Panc1 (cell line): ENCODE data around the gene GPS1. TPM values are rescaled to one million over a fixed set of nuclear protein-coding genes. Genes with fewer than 3 reads are reported as not detected.

Experiments used
- ATAC-seq: fragments of 200-7000 bp; cut with Tn5 transposase; 2 replicates; pipeline ENCODE4 v1.9.1; 2020; ENCODE audit warnings: mild to moderate bottlenecking, moderate library complexity
- BruUV-seq: library from RNA; stranded (reverse); fragments of 400-500 nt; replicated peaks from 2 replicates; lab custom pipeline; 2021; lab: Mats Ljungman, UMichigan
- CTCF ChIA-PET: fragments of 300-600 bp; sonication (Branson Sonifier 250); formaldehyde crosslinking; loops from one replicate; lab custom pipeline; 2022; ENCODE audit warnings: antibody characterized with exemption; lab: Charles Lee
- POLR2A ChIA-PET: fragments of 300-600 bp; sonication (Branson Sonifier 250); formaldehyde crosslinking; loops from one replicate; lab custom pipeline; 2022; ENCODE audit warnings: antibody characterized with exemption; lab: Charles Lee
- DNase-seq: peaks from one replicate; pipeline ENCODE4 v3.0.0-alpha.2; 2010; ENCODE audit warnings: low read depth, low spot score
- H3K27ac ChIP-seq: 2 replicates; pipeline ENCODE4 v1.5.1; 2011; ENCODE audit warnings: mild to moderate bottlenecking, low read length, inconsistent platforms
- H3K27me3 ChIP-seq: fragments of 200-500 bp; sonication (Bioruptor generic); 2 replicates; pipeline ENCODE4 v1.6.0; 2014; ENCODE audit warnings: low read length, inconsistent platforms; ENCODE audit not compliant: control insufficient read depth, insufficient read depth
- H3K36me3 ChIP-seq: fragments of 200-500 bp; sonication (Bioruptor generic); 2 replicates; pipeline ENCODE4 v1.5.1; 2014; ENCODE audit warnings: inconsistent platforms, mild to moderate bottlenecking, low read length, moderate library complexity; ENCODE audit not compliant: control insufficient read depth, insufficient read depth
- H3K4me1 ChIP-seq: 2 replicates; pipeline ENCODE4 v1.5.1; 2011; ENCODE audit warnings: inconsistent platforms, mild to moderate bottlenecking, low read length, moderate library complexity; ENCODE audit not compliant: control insufficient read depth, insufficient read depth
- H3K4me3 ChIP-seq, 2 experiments: 2 replicates each; pipeline ENCODE4 v1.5.1; 2011 to 2012; ENCODE audit warnings: low read depth in 2 of 2, low read length in 2 of 2, mild to moderate bottlenecking in 2 of 2, inconsistent platforms in 1 of 2, moderate library complexity in 1 of 2
- H3K9me3 ChIP-seq: fragments of 200-500 bp; sonication (Bioruptor generic); 2 replicates; pipeline ENCODE4 v1.5.1; 2014; ENCODE audit warnings: low read depth, mild to moderate bottlenecking, inconsistent platforms, low read length, moderate library complexity; ENCODE audit not compliant: control insufficient read depth, insufficient read depth
- POLR2AphosphoS5 ChIP-seq: IDR thresholded peaks from 2 replicates; pipeline ENCODE4 v1.6.1; 2012; ENCODE audit warnings: mild to moderate bottlenecking, low read depth, low read length, moderate library complexity
- SIN3A ChIP-seq: IDR thresholded peaks from 2 replicates; pipeline ENCODE4 v1.6.1; 2012; ENCODE audit warnings: low read depth, mild to moderate bottlenecking, low read length, moderate library complexity, borderline replicate concordance; ENCODE audit not compliant: insufficient read depth
- TCF7L2 ChIP-seq: IDR thresholded peaks from 2 replicates; pipeline ENCODE4 v1.6.1; 2011; ENCODE audit warnings: mild to moderate bottlenecking, low read depth, low read length, inconsistent platforms
- in situ Hi-C: cut with HindIII; loops from 2 replicates; pipeline ENCODE4 v1.10.0; 2016; ENCODE audit warnings: low sequenced_read_pairs, low pct_unique_long_range_greater_than_20kb
- intact Hi-C: fragments of 100-400 bp; cut with micrococcal nuclease; formaldehyde crosslinking; loops from one replicate; pipeline ENCODE4 v1.10.0; 2022; ENCODE audit not compliant: unreplicated experiment
- total RNA-seq: library from RNA; stranded (reverse); gene quantifications from one replicate; pipeline ENCODE4 v1.2.1, GENCODE V29; 2021; ENCODE audit not compliant: unreplicated experiment
- TF ChIP-seq, protein P1 (sequence below), 2 experiments: IDR thresholded peaks; 2 replicates each; pipeline ENCODE4 v1.6.1; 2011 to 2012; ENCODE audit warnings: low read depth in 2 of 2, control low read depth in 1 of 2, low read length in 1 of 2, mild to moderate bottlenecking in 1 of 2, moderate library complexity in 1 of 2; ENCODE audit not compliant: insufficient read depth in 1 of 2
- TF ChIP-seq, protein P2 (sequence below): fragments of 450-650 bp; IDR thresholded peaks from 2 replicates; pipeline ENCODE4 v1.5.1; 2017; ENCODE audit warnings: mild to moderate bottlenecking

Gene GPS1
- total RNA-seq, 1 experiment from 2014 or later, result 175 TPM

GRCh38 chr17:82088838-82089722, 37.4 kb downstream of the GPS1 start:
- ChIA-PET POLR2A (no interaction called here), CTCF (no interaction called here)
- no peaks in the 10 kb centered on the region for H3K27me3 ChIP-seq
- DNase-seq (no peak), ATAC-seq (no peak)
- H3K36me3 ChIP-seq, result peaks cover 46% of the 10 kb centered on the region
- no peak for TF ChIP-seq TCF7L2
- TF ChIP-seq, protein P1, sequence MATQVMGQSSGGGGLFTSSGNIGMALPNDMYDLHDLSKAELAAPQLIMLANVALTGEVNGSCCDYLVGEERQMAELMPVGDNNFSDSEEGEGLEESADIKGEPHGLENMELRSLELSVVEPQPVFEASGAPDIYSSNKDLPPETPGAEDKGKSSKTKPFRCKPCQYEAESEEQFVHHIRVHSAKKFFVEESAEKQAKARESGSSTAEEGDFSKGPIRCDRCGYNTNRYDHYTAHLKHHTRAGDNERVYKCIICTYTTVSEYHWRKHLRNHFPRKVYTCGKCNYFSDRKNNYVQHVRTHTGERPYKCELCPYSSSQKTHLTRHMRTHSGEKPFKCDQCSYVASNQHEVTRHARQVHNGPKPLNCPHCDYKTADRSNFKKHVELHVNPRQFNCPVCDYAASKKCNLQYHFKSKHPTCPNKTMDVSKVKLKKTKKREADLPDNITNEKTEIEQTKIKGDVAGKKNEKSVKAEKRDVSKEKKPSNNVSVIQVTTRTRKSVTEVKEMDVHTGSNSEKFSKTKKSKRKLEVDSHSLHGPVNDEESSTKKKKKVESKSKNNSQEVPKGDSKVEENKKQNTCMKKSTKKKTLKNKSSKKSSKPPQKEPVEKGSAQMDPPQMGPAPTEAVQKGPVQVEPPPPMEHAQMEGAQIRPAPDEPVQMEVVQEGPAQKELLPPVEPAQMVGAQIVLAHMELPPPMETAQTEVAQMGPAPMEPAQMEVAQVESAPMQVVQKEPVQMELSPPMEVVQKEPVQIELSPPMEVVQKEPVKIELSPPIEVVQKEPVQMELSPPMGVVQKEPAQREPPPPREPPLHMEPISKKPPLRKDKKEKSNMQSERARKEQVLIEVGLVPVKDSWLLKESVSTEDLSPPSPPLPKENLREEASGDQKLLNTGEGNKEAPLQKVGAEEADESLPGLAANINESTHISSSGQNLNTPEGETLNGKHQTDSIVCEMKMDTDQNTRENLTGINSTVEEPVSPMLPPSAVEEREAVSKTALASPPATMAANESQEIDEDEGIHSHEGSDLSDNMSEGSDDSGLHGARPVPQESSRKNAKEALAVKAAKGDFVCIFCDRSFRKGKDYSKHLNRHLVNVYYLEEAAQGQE (IDR thresholded peaks at IDR 0.05; ENCODE audit: insufficient read depth in 1 of 2, low read depth in 2 of 2, low read length in 1 of 2), result no peak
- TF ChIP-seq SIN3A, result no peak
- TF ChIP-seq, protein P2, sequence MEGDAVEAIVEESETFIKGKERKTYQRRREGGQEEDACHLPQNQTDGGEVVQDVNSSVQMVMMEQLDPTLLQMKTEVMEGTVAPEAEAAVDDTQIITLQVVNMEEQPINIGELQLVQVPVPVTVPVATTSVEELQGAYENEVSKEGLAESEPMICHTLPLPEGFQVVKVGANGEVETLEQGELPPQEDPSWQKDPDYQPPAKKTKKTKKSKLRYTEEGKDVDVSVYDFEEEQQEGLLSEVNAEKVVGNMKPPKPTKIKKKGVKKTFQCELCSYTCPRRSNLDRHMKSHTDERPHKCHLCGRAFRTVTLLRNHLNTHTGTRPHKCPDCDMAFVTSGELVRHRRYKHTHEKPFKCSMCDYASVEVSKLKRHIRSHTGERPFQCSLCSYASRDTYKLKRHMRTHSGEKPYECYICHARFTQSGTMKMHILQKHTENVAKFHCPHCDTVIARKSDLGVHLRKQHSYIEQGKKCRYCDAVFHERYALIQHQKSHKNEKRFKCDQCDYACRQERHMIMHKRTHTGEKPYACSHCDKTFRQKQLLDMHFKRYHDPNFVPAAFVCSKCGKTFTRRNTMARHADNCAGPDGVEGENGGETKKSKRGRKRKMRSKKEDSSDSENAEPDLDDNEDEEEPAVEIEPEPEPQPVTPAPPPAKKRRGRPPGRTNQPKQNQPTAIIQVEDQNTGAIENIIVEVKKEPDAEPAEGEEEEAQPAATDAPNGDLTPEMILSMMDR, result no peak
- TF ChIP-seq POLR2AphosphoS5, result no peak
- TSS peak; percentile 17 for BruUV-seq
- no peaks in the 10 kb centered on the region for H3K9me3 ChIP-seq
- no peak overlapping the region for H3K27ac ChIP-seq
- no peak overlapping the region for H3K4me3 ChIP-seq
- intact Hi-C loops, result no loop called here
- no peaks in the 10 kb centered on the region for H3K4me1 ChIP-seq
- in situ Hi-C loops, result no loop called here

DNA sequence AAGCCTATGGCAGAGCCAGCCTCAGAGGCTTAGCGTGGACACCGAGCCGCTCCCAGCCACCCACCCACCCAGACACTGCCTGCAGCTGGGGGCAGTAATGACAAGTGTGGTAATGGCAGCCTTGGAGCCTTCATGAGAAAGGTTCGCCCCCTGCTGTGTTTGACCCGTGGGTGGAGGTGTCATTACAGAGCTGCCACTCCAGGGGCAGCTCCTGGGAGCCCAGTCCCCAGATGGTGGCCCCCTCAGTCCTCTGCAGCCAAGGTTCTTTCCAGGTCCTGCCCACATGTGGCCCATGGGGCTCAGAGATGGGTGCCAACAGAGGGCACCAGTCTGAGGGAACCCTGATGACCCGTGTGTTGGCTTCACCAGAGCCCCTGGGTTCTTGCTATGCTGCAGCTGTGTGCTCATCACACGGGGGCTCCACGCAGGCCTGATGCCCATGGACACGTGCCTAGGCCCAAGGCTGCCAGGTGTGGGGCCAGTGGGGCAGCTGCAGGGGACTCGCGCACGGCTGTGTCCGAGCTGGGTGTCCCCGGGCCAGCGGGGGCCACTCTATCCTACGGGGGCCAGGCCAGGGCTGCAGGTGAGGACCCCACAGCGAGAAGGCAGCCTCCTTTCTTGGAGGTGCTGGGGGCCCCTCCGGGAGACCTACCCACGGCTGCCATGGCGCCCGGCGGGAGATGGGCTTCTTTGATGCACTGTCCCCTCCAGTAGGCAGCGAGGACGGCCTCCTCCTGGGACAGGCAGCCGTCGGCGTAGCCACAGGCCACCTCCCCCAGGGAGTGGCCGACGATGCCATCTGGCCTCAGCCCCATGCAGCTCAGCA, 38.2 kb downstream of the GPS1 start:
- Histone ChIP-seq H3K4me3 (no peak overlapping the region), H3K27ac (no peak overlapping the region), H3K36me3 (peaks cover 49% of the 10 kb centered on the region), H3K9me3 (no peaks in the 10 kb centered on the region), H3K4me1 (peaks cover 2% of the 10 kb centered on the region; the same call in 1 of the 2 replicates), H3K27me3 (no peaks in the 10 kb centered on the region)
- in situ Hi-C loops (no loop called here), intact Hi-C loops (no loop called here)
- DNase-seq (no peak), ATAC-seq (peak; percentile 33)
- ChIA-PET CTCF (no interaction called here), POLR2A (no interaction called here)
- TF ChIP-seq TCF7L2 (no peak), POLR2AphosphoS5 (no peak), SIN3A (no peak)
- TF ChIP-seq, protein P2, result no peak
- TF ChIP-seq, protein P1 (IDR thresholded peaks at IDR 0.05; ENCODE audit: insufficient read depth in 1 of 2, low read depth in 2 of 2, low read length in 1 of 2), result no peak
- BruUV-seq, result no TSS peak
